HG03196 (cell line): ENCODE results near the gene AMFR.

ENCODE experiments used
- ATAC-seq: cut with Tn5 transposase; IDR thresholded peaks from one replicate; pipeline ENCODE4 v1.9.1; 2021; ENCODE audit not compliant: unreplicated experiment

The AMFR gene

GRCh38 chr16:56349086-56349415 is 76.3 kb downstream of the AMFR start:
- no peak for ATAC-seq

DNA sequence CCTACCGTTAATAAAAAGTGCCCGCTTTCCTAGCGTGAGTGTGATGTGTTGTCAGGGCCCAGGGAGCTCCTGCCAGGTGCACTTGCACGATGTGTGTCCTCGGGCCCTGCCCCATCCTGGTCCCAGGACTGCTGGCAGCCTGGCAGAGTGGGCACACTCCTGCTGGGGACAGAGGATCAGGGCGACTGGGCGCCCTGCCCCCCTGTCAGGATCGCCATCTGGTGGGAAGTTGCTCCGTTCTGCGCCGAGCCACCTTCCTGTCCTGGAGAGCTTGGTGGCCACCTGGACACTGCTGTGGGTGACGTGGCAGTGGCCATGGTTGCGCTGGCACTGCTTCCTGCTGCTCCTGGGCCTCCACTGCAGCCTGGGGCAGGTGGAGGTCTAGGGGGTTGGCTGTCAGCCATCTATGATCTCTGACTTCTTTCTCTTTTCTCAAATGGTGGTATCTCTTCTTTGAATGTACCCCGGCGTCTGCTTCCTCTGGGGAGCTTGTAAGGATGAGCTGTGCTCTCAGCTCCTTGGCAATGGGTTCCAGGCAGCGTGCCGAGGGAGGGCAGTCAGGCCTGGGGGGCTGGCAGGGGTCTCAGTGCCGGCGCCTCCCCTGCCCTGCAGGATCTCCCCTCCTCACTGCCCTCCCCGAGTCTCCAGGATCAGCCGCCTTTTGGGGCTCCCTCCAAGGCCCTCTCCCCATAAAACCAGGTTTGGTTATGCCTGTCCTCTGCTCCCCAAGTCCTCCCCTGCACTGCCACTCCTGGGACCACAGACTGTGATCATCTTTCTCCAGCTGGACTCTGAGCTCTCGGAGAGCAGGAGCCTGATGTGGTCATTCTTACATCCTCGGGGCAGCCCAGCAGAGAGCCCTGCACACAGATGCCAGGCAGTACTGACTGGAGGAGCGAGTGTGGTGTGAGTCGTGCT is 76.9 kb downstream of the AMFR start:
- ATAC-seq = no peak

GRCh38 chr16:56347670-56348069 is 77.7 kb downstream of the AMFR start:
- ATAC-seq = no peak

DNA sequence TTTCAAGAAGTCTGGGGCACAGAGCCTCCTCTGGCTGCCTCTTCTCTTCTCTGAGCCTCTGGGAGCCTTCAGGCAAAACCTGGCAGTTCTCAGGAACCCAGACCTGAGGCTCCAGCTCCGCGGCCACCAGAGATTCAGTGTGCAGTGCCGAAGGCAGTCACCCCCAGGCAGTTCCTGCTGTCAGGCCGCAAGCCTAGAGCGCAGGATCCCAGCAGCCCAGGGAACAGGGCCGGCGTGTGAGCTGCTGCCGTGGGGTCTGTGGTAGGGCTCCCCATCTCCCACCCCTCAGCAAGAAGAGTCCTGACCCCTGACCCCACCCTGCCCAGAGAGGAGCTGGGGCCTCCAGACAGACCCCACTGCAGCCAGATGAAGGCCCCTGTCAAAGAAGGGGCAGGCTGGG is 78.2 kb downstream of the AMFR start:
- ATAC-seq = no peak

GRCh38 chr16:56346131-56346890 is 79.0 kb downstream of the AMFR start:
- ATAC-seq = no peak

DNA sequence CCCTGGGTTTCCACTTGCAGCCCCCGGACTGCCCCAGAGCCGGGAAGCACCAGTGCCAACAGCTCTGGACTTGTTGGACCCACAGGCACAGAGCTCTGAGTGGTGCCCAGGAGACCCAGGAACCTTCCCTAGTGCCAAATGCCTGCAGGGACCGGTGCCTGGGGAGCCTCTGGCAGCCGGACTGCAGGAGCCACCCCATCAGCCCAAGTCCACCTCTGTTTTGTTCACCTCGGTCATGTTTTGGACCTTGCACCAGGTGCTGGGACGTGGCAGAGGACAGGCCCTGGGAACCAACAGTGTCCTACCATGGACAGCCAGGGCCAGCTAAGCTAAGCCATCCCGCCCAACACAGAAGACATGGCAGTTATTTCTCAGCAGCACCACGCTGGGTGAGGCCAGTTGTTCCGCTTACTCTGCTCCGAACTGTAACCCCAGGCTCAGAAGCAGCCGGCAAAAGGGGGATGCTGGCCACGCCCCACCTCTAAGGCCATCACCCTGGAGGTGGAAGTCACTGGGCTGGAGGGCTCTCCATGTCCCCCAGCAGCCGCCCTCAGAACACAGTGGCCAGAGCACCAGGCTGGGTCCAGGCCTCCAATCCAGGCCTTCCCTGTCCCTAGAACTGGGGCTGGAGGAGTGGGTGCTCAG is 79.8 kb downstream of the AMFR start:
- no peak for ATAC-seq

DNA sequence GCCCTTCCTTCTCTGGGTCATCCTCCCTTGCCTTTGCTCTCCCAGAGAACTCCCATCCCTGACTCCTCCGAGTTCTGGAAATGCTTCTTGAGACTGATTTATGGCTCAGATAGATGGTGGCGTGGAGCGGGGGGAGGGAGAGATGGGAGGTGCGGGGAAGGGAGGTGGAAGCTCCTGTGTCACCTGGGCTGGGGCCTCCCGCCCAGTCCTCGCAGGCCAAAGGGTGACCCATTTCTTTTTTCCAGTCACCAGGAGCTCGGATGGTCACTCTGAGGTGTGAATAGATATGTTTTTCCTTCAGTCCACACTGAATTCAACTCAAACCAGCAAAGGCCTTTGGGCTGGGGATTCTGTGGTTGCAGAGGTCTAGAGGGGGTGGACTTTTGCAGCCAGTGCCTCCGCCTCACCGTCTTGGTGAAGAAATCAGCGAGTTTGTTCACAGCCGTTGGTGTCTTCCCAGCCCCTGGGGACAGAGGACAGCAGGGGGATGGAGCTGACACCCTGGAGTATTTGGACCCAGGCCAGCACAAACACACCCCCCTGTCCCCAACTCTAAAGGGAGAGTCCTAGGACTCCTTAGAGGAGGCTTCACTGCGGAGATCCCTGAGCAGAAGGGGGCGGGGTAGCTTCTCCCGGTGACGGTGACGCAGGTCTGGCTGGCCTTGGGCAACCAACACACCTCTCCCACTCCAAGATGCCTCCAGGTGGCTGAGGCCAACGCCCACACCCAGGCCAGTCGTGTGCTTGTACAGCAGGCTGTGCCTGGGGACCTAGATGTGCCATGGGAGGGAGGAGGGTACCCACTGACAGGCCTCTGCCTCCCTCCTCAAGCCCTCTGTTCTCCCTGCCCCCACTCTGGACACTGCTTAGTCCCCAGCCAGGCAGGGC is 80.6 kb downstream of the AMFR start:
- no peak for ATAC-seq

DNA sequence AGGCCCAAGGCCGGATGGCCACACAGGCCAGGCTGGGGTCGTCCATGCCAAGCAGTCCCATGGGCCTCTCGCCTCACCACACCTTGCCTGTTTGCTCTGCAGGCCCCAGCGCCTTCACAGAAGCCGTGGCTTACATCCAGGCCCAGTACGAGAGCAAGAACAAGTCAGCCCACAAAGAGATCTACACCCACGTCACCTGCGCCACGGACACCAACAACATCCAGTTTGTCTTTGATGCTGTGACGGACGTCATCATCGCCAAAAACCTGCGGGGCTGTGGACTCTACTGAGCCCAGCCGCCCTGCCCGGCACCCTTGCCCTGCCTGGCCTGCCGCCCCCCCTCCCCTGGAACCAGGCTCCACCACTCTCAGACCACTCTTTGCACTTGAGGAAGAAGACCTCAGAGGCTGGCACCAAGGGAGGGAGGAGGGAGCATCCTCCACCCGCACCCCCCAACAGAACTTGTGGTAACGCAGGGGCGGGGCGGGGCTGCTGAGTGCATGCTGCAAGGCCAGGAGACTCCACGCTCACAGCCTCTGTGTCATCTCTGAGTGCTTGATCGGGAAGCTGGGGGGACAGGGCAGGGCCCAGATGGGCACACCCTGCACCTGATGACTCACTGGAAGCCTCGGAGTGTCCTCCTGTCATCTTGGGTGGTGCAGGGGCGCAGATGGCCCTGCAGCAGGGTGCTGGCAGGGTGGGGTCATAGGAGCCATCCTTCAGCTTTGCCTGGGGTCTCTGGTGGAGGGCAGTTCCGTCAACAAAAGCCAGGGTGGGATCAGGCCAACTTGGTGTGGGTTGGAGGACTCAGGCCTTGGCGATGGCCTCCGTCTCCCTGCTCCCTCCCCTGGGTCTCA is 81.5 kb downstream of the AMFR start:
- ATAC-seq = no peak

- ATAC-seq = no peak
Measured at GRCh38 chr16:56341656-56342399, 83.5 kb downstream of the AMFR start.

GRCh38 chr16:56340864-56341365 is 84.4 kb downstream of the AMFR start:
- no peak for ATAC-seq

DNA sequence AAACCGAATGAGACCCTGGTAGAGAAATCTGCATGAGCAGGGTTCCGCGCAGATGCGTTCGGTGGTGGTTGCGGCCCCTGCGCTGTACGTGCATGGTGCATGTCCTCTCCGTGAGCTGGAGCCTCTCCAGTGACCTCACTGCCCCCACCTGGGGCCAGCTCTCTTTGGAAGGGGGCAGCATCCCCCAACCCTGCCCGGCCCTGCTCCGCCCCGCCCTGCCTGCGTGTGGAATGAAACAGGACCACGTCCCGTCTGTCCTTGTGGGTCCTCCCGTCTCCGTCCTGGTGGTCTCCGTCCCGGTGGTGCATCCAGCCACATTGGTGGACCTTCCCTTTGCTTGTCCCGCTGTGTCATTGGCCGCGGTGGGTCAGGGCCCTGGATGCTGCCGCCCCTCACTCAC is 84.9 kb downstream of the AMFR start:
- ATAC-seq = no peak

- no peak for ATAC-seq
Measured at GRCh38 chr16:56339431-56340195, 85.7 kb downstream of the AMFR start.

DNA sequence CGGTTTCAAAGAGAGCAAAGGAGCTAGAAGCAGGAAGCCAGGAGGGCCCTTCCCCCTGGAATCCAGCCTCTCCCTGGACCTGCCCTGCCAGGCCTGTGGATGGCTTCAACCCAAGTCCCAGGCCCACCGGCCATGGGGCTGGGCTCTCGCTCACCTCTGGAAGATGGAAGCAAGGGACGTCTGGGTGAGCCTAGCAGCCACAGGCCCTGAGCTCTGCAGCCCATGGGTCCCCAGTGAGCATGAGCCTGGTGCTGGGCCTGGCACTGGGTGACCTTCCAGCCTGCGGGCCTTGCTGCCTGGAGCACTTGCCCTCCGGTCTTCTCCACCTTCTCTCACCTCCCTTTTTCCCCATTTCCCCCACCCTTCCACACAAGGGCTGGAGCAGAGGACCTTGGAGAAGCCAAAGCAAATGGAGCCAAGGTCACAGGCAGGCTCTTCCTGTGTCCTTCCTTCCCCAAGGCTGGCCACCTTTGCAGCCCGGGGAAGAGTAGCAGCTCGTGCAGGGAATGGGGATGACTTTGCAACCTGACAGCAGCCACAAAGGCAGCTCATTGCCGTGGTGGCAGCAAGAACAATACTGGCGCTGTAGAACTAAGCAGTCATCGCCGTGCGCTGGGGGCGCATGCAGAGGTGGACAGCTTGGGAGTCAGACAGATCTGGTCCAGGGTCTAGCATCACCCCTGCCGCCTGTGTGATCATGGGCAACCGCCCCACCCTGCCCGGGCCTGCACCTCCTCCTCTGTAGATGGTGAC is 86.6 kb downstream of the AMFR start:
- ATAC-seq = no peak

- no peak for ATAC-seq
Measured at GRCh38 chr16:56337858-56338325, 87.5 kb downstream of the AMFR start.

GRCh38 chr16:56337131-56337857 is 88.1 kb downstream of the AMFR start:
- ATAC-seq = no peak

DNA sequence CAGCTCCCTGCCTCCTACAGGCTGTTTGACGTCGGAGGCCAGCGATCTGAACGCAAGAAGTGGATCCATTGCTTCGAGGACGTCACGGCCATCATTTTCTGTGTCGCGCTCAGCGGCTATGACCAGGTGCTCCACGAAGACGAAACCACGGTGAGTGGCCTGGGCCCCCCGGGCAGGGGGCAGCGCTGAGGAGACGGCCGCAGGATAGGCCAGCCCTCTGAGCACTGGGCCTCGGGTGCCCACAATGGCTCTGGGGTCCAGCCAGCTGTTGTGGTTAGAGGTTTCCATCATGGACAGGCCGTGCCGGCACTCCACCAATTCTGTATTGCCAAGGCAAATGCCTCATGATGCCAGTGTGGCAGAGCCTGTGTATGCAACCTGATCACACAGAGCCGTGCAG is 88.6 kb downstream of the AMFR start:
- ATAC-seq = no peak
